Measurements from ENCODE around the gene ZFHX3.

ZFHX3 gene

DNA sequence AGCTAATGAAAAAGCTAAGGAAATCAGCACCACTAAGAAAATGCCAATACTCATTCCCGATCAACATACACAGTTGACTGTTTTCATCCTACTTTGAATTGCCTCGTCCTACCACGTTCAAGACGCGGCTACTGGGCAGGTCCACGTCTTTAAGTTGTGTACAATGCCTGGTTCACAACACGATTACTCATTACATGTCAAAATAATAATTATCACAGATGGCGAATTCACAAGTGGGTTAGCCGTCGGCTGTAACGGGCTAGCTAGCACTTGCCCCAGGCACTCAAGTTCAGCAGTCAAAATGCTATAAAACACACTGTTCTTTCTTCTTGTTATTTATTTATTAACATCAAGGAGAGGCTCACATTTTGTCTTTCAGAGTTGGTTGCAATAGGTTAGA, 124.2 kb downstream of the ZFHX3 start:
- TF ChIP-seq, protein P1, sequence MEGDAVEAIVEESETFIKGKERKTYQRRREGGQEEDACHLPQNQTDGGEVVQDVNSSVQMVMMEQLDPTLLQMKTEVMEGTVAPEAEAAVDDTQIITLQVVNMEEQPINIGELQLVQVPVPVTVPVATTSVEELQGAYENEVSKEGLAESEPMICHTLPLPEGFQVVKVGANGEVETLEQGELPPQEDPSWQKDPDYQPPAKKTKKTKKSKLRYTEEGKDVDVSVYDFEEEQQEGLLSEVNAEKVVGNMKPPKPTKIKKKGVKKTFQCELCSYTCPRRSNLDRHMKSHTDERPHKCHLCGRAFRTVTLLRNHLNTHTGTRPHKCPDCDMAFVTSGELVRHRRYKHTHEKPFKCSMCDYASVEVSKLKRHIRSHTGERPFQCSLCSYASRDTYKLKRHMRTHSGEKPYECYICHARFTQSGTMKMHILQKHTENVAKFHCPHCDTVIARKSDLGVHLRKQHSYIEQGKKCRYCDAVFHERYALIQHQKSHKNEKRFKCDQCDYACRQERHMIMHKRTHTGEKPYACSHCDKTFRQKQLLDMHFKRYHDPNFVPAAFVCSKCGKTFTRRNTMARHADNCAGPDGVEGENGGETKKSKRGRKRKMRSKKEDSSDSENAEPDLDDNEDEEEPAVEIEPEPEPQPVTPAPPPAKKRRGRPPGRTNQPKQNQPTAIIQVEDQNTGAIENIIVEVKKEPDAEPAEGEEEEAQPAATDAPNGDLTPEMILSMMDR (conservative IDR thresholded peaks at IDR 0.05), result no peak
- TF ChIP-seq ZFX (IDR thresholded peaks at IDR 0.05), result no peak

DNA sequence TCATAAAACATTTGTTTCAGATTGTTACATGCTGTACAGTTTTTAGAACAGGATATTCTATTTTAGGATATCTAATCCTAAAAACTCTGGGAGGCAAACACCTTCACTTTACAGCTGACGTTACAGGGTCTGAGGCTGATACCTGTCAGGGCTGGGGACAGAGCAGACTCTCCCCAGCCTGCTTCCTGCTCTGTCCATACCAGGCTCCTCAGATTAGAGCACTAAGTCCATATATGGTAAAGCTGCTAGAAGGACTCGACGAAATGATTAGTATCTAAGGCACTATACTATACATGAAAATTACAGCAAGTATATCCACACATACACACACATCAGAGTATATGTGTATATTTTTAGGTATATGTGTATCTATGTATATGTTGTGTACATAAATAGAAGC, 125.2 kb downstream of the ZFHX3 start:
- TF ChIP-seq, protein P1 (conservative IDR thresholded peaks at IDR 0.05), result no peak
- no peak for TF ChIP-seq ZFX (IDR thresholded peaks at IDR 0.05)
- no peak overlapping the region for H3K27ac ChIP-seq

More for the DNA sequence above, 124.2 kb downstream of the ZFHX3 start:
- H3K27ac ChIP-seq, result no peak overlapping the region

DNA sequence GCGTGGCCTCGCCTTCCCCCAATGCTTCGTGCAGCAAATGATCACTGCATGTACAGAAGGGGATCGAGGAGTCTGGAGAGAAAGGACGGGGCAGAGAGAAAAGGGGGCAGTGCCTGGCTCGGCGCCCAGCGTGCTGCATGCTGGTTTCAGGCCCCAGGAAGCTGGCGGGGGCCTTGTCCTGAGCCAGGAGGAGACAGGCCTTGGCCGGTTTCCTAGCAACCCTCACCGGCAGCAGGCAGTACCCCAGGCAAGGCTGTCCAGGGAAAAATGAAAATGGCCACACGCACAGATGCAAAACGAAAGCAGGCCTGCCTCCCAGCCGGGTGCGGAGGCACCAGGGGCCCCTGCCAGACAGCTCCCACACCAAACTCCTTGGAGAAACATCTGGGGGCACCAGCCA, 126.3 kb downstream of the ZFHX3 start:
- no peak for TF ChIP-seq ZFX (IDR thresholded peaks at IDR 0.05)
- TF ChIP-seq, protein P1 (conservative IDR thresholded peaks at IDR 0.05), result no peak
- H3K27ac ChIP-seq, result no peak overlapping the region

DNA sequence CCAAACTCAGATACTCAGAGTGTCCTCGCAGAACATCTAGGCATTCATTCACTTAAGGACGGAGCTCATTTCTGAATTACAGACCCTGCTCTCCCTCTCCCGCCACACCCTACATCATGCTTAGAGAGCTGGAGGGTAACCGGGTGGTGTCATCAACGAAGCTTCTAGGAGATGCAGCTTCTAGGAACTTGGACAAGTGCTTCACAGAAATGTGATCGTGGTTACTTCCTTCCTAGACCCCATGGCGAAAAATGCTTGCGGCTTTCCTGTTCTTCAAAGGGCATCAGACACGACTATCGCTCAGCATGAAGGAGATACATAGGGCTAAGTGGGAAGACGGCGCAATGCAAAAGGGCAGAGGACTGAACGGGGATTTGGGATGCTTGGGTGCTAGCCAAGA, 126.8 kb downstream of the ZFHX3 start:
- no peak overlapping the region for H3K27ac ChIP-seq
- TF ChIP-seq ZFX (IDR thresholded peaks at IDR 0.05), result no peak
- TF ChIP-seq, protein P1 (conservative IDR thresholded peaks at IDR 0.05), result no peak

DNA sequence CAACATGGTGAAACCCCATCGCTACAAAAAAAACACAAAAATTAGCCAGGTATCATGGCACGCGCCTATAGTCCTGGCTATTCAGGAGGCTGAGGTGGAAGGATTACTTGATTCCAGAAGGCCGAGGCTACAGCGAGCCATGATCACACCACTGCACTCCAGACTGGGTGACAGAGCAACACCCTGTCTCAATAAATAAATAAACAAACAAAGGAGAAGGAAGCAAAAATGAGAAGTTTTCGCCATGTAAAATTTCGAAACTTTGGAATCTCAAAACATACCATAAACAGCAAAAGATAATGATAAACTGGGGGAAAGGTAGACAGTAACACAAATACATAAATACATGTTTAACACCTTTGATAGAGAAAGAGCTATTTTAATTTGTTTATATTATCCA, 130.9 kb downstream of the ZFHX3 start:
- no peak for TF ChIP-seq ZFX (IDR thresholded peaks at IDR 0.05)
- TF ChIP-seq, protein P1 (conservative IDR thresholded peaks at IDR 0.05), result no peak
- H3K27ac ChIP-seq, result no peak overlapping the region

DNA sequence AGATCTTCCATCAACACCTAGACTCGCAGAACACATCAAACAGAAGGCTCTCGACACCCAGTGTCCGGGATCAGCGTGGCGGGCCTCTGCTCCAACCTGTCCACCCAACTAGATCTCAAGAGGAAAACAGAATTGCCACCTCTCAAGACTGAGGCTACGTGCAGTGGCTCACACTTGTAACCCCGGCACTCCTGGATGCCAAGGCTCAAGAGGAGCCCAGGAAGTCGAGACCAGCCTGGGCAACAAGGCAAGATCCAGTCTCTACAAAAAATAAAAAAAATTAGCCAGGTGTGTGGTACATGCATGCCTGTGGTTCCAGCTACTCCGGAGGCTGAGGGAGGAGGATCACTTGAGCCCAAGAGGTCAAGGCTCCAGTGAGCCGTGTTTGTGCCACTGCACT, 132.6 kb downstream of the ZFHX3 start:
- no peak for TF ChIP-seq ZFX (IDR thresholded peaks at IDR 0.05)
- TF ChIP-seq, protein P1 (conservative IDR thresholded peaks at IDR 0.05), result no peak

DNA sequence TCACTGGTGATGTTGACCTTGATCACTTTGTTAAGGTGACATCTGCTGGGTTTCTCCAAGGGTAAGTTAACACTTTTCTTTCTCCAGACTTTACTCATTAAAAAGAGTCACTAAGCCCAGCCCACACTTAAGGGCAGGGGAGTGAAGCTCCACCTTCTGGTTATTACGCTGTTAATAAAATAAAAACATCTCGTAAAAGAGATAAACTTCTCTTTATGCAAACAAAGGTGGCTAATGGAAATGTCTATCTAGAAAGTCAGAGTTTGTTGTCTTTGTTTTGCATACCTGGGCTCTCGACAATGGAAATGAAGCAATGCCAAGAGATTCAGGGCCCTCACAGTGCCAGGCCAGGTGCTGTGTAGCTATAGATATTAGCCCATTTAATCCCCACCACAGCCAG, 134.4 kb downstream of the ZFHX3 start:
- H3K27ac ChIP-seq, result peak overlapping the region; percentile 83
- TF ChIP-seq, protein P1 (conservative IDR thresholded peaks at IDR 0.05), result no peak
- no peak for TF ChIP-seq ZFX (IDR thresholded peaks at IDR 0.05)

More for the DNA sequence above, 132.6 kb downstream of the ZFHX3 start:
- H3K27ac ChIP-seq, result peak overlapping the region; percentile 83

Data from C4-2B (cell line).